ENCODE measurements around the gene JAK3. TPM values are rescaled to one million over a fixed set of nuclear protein-coding genes. Genes with fewer than 3 reads are reported as not detected.

Gene JAK3
- total RNA-seq, 1 experiment from 2014 or later = 3.3 TPM

GRCh38 chr19:17829855-17830566, 17.8 kb downstream of the JAK3 start:
- Histone ChIP-seq H4K8ac (replicated peaks; ENCODE audit: insufficient read length, low read depth, low read length) (no peak overlapping the region), H2AK5ac (ENCODE audit: insufficient read length, low read length) (no peak overlapping the region), H3K4me2 (ENCODE audit: insufficient read depth, insufficient read length, low read length) (peak overlapping the region; percentile 66), H3K9me3 (ENCODE audit: control insufficient read depth, low read depth, low read length) (no peaks in the 10 kb centered on the region), H2BK15ac (ENCODE audit: low read depth, low read length) (no peak overlapping the region), H3K56ac (ENCODE audit: insufficient read length, low read depth, low read length) (no peak overlapping the region), H3K27ac (ENCODE audit: insufficient read length, low read depth, low read length) (peak overlapping the region; percentile 29), H3K27me3 (ENCODE audit: insufficient read depth, low read length) (no peaks in the 10 kb centered on the region), H2BK12ac (ENCODE audit: insufficient read length, low read depth, low read length) (no peak overlapping the region), H3K23ac (ENCODE audit: insufficient read length, low read depth, low read length) (no peak overlapping the region), H4K20me1 (ENCODE audit: control insufficient read depth, insufficient read depth, insufficient read length) (no peaks in the 10 kb centered on the region), H3K23me2 (ENCODE audit: insufficient read length, low read depth, low read length, poor library complexity, severe bottlenecking) (peaks cover 8% of the 10 kb centered on the region), H3K9ac (ENCODE audit: extremely low read depth, insufficient read length, low read length) (no peak overlapping the region), H3K79me2 (ENCODE audit: insufficient read depth, low read length) (no peaks in the 10 kb centered on the region), H4K91ac (ENCODE audit: insufficient read length, low read depth, low read length) (no peak overlapping the region), H2BK120ac (ENCODE audit: low read depth, low read length, poor library complexity, severe bottlenecking) (no peak overlapping the region), H2AFZ (ENCODE audit: low read length) (peak overlapping the region; percentile 41), H3K18ac (ENCODE audit: insufficient read length, low read depth, low read length) (peak overlapping the region; percentile 37), H2BK5ac (ENCODE audit: insufficient read length, low read length) (no peak overlapping the region), H2BK20ac (ENCODE audit: low read depth, low read length, poor library complexity, severe bottlenecking) (no peak overlapping the region), H3K4ac (ENCODE audit: low read depth, low read length) (no peak overlapping the region), H4K5ac (ENCODE audit: insufficient read length, low read depth, low read length) (no peak overlapping the region), H3K79me1 (ENCODE audit: insufficient read depth, low read depth, low read length, poor library complexity, severe bottlenecking) (no peaks in the 10 kb centered on the region), H3T11ph (ENCODE audit: low read length) (no peak overlapping the region), H3K4me1 (ENCODE audit: insufficient read depth, low read length) (no peaks in the 10 kb centered on the region), H3K14ac (ENCODE audit: insufficient read depth, low read length) (peak overlapping the region; percentile 62; the same call in 1 of the 2 replicates)
- no CpG with 5 or more reads among the region's 29 CpGs for WGBS (ENCODE audit: extremely low coverage, insufficient read length, low lambda C conversion rate)
- Mint-ChIP-seq H3K9me3 (no peaks in the 10 kb centered on the region; a peak in 1 of 5 replicates), H3K4me1 (peaks cover 6 to 23% of the 10 kb centered on the region in 2 experiments), H3K27ac (peak overlapping the region; percentile 94 to 99 (median 99)), H3K4me3 (peak overlapping the region; percentile 74 to 93), H3K27me3 (ENCODE audit: low read depth) (peaks cover 8% of the 10 kb centered on the region), H3K36me3 (ENCODE audit: insufficient read depth in 1 of 3, low read depth in 3 of 3) (no peaks in the 10 kb centered on the region; a peak in 1 of 7 replicates)
- peak; percentile 13; the same call in 1 of the 3 replicates for TF ChIP-seq CTCF (conservative IDR thresholded peaks at IDR 0.05)
- DNase-seq = peak; percentile 97
